ENCODE results near the gene SDK2. TPM values are rescaled to one million over a fixed set of nuclear protein-coding genes. Genes with fewer than 3 reads are reported as not detected.

SDK2 gene
- polyA plus RNA-seq, 2 of the 4 experiments (the other 2 are of a cell fraction) = 0.36 to 0.57 TPM

DNA sequence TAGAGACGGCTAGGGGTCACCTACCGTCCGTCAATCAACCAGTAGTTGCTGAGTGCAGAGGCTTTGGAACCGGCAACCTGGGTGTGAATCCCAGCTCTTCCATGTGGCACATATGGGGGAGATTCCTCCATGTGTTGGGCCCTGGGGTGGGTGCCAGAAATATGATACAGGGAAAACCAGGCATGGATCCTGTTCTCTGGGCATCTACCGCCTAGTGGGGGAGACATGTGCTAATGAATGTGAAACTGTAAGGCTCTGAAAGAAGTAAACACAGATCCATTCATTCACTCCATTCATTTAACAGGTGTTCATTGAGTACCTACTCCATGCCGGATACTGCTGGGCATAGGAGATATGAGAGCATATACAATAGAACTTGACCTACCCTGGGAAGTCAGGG, 39.5 kb upstream of the SDK2 start:
- ChIA-PET POLR2A (no interaction called here), CTCF (interaction anchor here (1.2 kb wide), 1 partner anchor 255 kb away, joined by 3 read pairs; no protein-coding TSS in a partner anchor)
- DNase-seq (ENCODE audit: low read depth in 1 of 2, low spot score in 1 of 2) = no peak
- TF ChIP-seq, protein P1, sequence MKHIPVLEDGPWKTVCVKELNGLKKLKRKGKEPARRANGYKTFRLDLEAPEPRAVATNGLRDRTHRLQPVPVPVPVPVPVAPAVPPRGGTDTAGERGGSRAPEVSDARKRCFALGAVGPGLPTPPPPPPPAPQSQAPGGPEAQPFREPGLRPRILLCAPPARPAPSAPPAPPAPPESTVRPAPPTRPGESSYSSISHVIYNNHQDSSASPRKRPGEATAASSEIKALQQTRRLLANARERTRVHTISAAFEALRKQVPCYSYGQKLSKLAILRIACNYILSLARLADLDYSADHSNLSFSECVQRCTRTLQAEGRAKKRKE (CRISPR knock-in tag; IDR thresholded peaks at IDR 0.05; ENCODE audit: low read depth) = no peak
- TF ChIP-seq, protein P2, sequence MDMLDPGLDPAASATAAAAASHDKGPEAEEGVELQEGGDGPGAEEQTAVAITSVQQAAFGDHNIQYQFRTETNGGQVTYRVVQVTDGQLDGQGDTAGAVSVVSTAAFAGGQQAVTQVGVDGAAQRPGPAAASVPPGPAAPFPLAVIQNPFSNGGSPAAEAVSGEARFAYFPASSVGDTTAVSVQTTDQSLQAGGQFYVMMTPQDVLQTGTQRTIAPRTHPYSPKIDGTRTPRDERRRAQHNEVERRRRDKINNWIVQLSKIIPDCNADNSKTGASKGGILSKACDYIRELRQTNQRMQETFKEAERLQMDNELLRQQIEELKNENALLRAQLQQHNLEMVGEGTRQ (IDR thresholded peaks at IDR 0.05) = no peak
- TF ChIP-seq RCOR1 (IDR thresholded peaks at IDR 0.05; ENCODE audit: low read depth, low read length) (no peak), TFCP2L1 (CRISPR knock-in tag; IDR thresholded peaks at IDR 0.05) (no peak), POLR2AphosphoS2 (conservative IDR thresholded peaks at IDR 0.05; ENCODE audit: low read length) (no peak), POLR2A (IDR thresholded peaks at IDR 0.05; ENCODE audit: low read length) (no peak), SMC3 (IDR thresholded peaks at IDR 0.05) (no peak), NFE2L2 (conservative IDR thresholded peaks at IDR 0.05; ENCODE audit: low read length) (no peak), FOSL2 (IDR thresholded peaks at IDR 0.05) (no peak), FOSL2 (CRISPR knock-in tag; IDR thresholded peaks at IDR 0.05) (no peak), ZSCAN20 (CRISPR knock-in tag; IDR thresholded peaks at IDR 0.05) (no peak), FOXS1 (CRISPR knock-in tag; IDR thresholded peaks at IDR 0.05) (no peak), FOSB (CRISPR knock-in tag; IDR thresholded peaks at IDR 0.05) (no peak), CHD4 (IDR thresholded peaks at IDR 0.05; ENCODE audit: borderline replicate concordance) (no peak), RARB (CRISPR knock-in tag; IDR thresholded peaks at IDR 0.05) (no peak), CBX2 (IDR thresholded peaks at IDR 0.05; ENCODE audit: borderline replicate concordance, low read depth) (no peak)
- TF ChIP-seq, protein P3, sequence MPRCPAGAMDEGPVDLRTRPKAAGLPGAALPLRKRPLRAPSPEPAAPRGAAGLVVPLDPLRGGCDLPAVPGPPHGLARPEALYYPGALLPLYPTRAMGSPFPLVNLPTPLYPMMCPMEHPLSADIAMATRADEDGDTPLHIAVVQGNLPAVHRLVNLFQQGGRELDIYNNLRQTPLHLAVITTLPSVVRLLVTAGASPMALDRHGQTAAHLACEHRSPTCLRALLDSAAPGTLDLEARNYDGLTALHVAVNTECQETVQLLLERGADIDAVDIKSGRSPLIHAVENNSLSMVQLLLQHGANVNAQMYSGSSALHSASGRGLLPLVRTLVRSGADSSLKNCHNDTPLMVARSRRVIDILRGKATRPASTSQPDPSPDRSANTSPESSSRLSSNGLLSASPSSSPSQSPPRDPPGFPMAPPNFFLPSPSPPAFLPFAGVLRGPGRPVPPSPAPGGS (IDR thresholded peaks at IDR 0.05) = no peak
- TF ChIP-seq, protein P4, sequence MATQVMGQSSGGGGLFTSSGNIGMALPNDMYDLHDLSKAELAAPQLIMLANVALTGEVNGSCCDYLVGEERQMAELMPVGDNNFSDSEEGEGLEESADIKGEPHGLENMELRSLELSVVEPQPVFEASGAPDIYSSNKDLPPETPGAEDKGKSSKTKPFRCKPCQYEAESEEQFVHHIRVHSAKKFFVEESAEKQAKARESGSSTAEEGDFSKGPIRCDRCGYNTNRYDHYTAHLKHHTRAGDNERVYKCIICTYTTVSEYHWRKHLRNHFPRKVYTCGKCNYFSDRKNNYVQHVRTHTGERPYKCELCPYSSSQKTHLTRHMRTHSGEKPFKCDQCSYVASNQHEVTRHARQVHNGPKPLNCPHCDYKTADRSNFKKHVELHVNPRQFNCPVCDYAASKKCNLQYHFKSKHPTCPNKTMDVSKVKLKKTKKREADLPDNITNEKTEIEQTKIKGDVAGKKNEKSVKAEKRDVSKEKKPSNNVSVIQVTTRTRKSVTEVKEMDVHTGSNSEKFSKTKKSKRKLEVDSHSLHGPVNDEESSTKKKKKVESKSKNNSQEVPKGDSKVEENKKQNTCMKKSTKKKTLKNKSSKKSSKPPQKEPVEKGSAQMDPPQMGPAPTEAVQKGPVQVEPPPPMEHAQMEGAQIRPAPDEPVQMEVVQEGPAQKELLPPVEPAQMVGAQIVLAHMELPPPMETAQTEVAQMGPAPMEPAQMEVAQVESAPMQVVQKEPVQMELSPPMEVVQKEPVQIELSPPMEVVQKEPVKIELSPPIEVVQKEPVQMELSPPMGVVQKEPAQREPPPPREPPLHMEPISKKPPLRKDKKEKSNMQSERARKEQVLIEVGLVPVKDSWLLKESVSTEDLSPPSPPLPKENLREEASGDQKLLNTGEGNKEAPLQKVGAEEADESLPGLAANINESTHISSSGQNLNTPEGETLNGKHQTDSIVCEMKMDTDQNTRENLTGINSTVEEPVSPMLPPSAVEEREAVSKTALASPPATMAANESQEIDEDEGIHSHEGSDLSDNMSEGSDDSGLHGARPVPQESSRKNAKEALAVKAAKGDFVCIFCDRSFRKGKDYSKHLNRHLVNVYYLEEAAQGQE (IDR thresholded peaks at IDR 0.05) = no peak
- TF ChIP-seq, protein P5, sequence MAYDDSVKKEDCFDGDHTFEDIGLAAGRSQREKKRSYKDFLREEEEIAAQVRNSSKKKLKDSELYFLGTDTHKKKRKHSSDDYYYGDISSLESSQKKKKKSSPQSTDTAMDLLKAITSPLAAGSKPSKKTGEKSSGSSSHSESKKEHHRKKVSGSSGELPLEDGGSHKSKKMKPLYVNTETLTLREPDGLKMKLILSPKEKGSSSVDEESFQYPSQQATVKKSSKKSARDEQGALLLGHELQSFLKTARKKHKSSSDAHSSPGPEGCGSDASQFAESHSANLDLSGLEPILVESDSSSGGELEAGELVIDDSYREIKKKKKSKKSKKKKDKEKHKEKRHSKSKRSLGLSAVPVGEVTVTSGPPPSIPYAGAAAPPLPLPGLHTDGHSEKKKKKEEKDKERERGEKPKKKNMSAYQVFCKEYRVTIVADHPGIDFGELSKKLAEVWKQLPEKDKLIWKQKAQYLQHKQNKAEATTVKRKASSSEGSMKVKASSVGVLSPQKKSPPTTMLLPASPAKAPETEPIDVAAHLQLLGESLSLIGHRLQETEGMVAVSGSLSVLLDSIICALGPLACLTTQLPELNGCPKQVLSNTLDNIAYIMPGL (CRISPR knock-in tag; IDR thresholded peaks at IDR 0.05; ENCODE audit: borderline replicate concordance) = no peak
- TF ChIP-seq, protein P6, sequence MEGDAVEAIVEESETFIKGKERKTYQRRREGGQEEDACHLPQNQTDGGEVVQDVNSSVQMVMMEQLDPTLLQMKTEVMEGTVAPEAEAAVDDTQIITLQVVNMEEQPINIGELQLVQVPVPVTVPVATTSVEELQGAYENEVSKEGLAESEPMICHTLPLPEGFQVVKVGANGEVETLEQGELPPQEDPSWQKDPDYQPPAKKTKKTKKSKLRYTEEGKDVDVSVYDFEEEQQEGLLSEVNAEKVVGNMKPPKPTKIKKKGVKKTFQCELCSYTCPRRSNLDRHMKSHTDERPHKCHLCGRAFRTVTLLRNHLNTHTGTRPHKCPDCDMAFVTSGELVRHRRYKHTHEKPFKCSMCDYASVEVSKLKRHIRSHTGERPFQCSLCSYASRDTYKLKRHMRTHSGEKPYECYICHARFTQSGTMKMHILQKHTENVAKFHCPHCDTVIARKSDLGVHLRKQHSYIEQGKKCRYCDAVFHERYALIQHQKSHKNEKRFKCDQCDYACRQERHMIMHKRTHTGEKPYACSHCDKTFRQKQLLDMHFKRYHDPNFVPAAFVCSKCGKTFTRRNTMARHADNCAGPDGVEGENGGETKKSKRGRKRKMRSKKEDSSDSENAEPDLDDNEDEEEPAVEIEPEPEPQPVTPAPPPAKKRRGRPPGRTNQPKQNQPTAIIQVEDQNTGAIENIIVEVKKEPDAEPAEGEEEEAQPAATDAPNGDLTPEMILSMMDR (IDR thresholded peaks at IDR 0.05) = no peak
- TF ChIP-seq, protein P7, sequence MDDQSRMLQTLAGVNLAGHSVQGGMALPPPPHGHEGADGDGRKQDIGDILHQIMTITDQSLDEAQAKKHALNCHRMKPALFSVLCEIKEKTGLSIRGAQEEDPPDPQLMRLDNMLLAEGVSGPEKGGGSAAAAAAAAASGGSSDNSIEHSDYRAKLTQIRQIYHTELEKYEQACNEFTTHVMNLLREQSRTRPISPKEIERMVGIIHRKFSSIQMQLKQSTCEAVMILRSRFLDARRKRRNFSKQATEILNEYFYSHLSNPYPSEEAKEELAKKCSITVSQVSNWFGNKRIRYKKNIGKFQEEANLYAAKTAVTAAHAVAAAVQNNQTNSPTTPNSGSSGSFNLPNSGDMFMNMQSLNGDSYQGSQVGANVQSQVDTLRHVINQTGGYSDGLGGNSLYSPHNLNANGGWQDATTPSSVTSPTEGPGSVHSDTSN (IDR thresholded peaks at IDR 0.05) = no peak
- WGBS (ENCODE audit: missing lambda C conversion rate) = 70% methylated on average over 6 of the region's 6 CpGs
- Histone ChIP-seq H3K27ac (no peak overlapping the region), H3K4me3 (no peak overlapping the region), H3K4me2 (no peak overlapping the region), H3K9me3 (peaks cover 13% of the 10 kb centered on the region; the same call in 1 of the 3 replicates), H3K4me1 (no peaks in the 10 kb centered on the region)
- FAIRE-seq = no peak
- ATAC-seq = no peak

Measured in A549 (cell line).